Measurements from ENCODE around the gene RNASEL.

RNASEL gene

GRCh38 chr1:182569939-182570610 lies 19.0 kb downstream of the RNASEL start:
- Histone ChIP-seq H3K9ac (ENCODE audit: low read length) (no peak overlapping the region), H3K36me3 (ENCODE audit: control insufficient read depth, low read depth, low read length) (no peaks in the 10 kb centered on the region), H3K27me3 (ENCODE audit: control insufficient read depth, insufficient read depth, low read length) (no peaks in the 10 kb centered on the region), H3K4me1 (ENCODE audit: control insufficient read depth, low read depth, low read length) (no peaks in the 10 kb centered on the region), H3K4me3 (ENCODE audit: low read length) (no peak overlapping the region), H3K27ac (ENCODE audit: low read length) (no peak overlapping the region), H3K9me3 (ENCODE audit: control insufficient read depth, low read depth, low read length) (no peaks in the 10 kb centered on the region)

GRCh38 chr1:182568647-182569284 lies 20.3 kb downstream of the RNASEL start:
- H3K9ac ChIP-seq (ENCODE audit: low read length) = no peak overlapping the region
- H3K4me1 ChIP-seq (ENCODE audit: control insufficient read depth, low read depth, low read length) = no peaks in the 10 kb centered on the region
- H3K27ac ChIP-seq (ENCODE audit: low read length) = no peak overlapping the region
- no peaks in the 10 kb centered on the region for H3K36me3 ChIP-seq (ENCODE audit: control insufficient read depth, low read depth, low read length)
- H3K4me3 ChIP-seq (ENCODE audit: low read length) = no peak overlapping the region
- no peaks in the 10 kb centered on the region for H3K9me3 ChIP-seq (ENCODE audit: control insufficient read depth, low read depth, low read length)
- no peaks in the 10 kb centered on the region for H3K27me3 ChIP-seq (ENCODE audit: control insufficient read depth, insufficient read depth, low read length)

GRCh38 chr1:182567629-182568028 lies 21.4 kb downstream of the RNASEL start:
- H3K4me3 ChIP-seq (ENCODE audit: low read length) = no peak overlapping the region
- H3K36me3 ChIP-seq (ENCODE audit: control insufficient read depth, low read depth, low read length) = no peaks in the 10 kb centered on the region
- no peak overlapping the region for H3K9ac ChIP-seq (ENCODE audit: low read length)
- no peaks in the 10 kb centered on the region for H3K27me3 ChIP-seq (ENCODE audit: control insufficient read depth, insufficient read depth, low read length)
- H3K27ac ChIP-seq (ENCODE audit: low read length) = no peak overlapping the region
- H3K4me1 ChIP-seq (ENCODE audit: control insufficient read depth, low read depth, low read length) = no peaks in the 10 kb centered on the region
- no peaks in the 10 kb centered on the region for H3K9me3 ChIP-seq (ENCODE audit: control insufficient read depth, low read depth, low read length)

GRCh38 chr1:182565537-182565936 lies 23.5 kb downstream of the RNASEL start:
- Histone ChIP-seq H3K36me3 (ENCODE audit: control insufficient read depth, low read depth, low read length) (no peaks in the 10 kb centered on the region), H3K27ac (ENCODE audit: low read length) (no peak overlapping the region), H3K27me3 (ENCODE audit: control insufficient read depth, insufficient read depth, low read length) (no peaks in the 10 kb centered on the region), H3K9ac (ENCODE audit: low read length) (no peak overlapping the region), H3K4me1 (ENCODE audit: control insufficient read depth, low read depth, low read length) (no peaks in the 10 kb centered on the region), H3K9me3 (ENCODE audit: control insufficient read depth, low read depth, low read length) (no peaks in the 10 kb centered on the region), H3K4me3 (ENCODE audit: low read length) (no peak overlapping the region)

- H3K9me3 ChIP-seq (ENCODE audit: control insufficient read depth, low read depth, low read length) = no peaks in the 10 kb centered on the region
- H3K27me3 ChIP-seq (ENCODE audit: control insufficient read depth, insufficient read depth, low read length) = no peaks in the 10 kb centered on the region
- H3K4me1 ChIP-seq (ENCODE audit: control insufficient read depth, low read depth, low read length) = no peaks in the 10 kb centered on the region
- no peak overlapping the region for H3K27ac ChIP-seq (ENCODE audit: low read length)
- no peak overlapping the region for H3K9ac ChIP-seq (ENCODE audit: low read length)
- H3K36me3 ChIP-seq (ENCODE audit: control insufficient read depth, low read depth, low read length) = no peaks in the 10 kb centered on the region
- no peak overlapping the region for H3K4me3 ChIP-seq (ENCODE audit: low read length)
Measured at GRCh38 chr1:182564406-182565004, 24.6 kb downstream of the RNASEL start.

GRCh38 chr1:182563095-182563494 lies 26.0 kb downstream of the RNASEL start:
- H3K9me3 ChIP-seq (ENCODE audit: control insufficient read depth, low read depth, low read length) = no peaks in the 10 kb centered on the region

GRCh38 chr1:182561456-182561855 lies 27.6 kb downstream of the RNASEL start:
- no peak overlapping the region for H3K27ac ChIP-seq (ENCODE audit: low read length)
- no peak overlapping the region for H3K9ac ChIP-seq (ENCODE audit: low read length)
- no peaks in the 10 kb centered on the region for H3K36me3 ChIP-seq (ENCODE audit: control insufficient read depth, low read depth, low read length)
- H3K27me3 ChIP-seq (ENCODE audit: control insufficient read depth, insufficient read depth, low read length) = no peaks in the 10 kb centered on the region
- no peaks in the 10 kb centered on the region for H3K4me1 ChIP-seq (ENCODE audit: control insufficient read depth, low read depth, low read length)
- H3K9me3 ChIP-seq (ENCODE audit: control insufficient read depth, low read depth, low read length) = no peaks in the 10 kb centered on the region
- no peak overlapping the region for H3K4me3 ChIP-seq (ENCODE audit: low read length)

More at GRCh38 chr1:182563095-182563494, 26.0 kb downstream of the RNASEL start:
- Histone ChIP-seq H3K9ac (ENCODE audit: low read length) (no peak overlapping the region), H3K27me3 (ENCODE audit: control insufficient read depth, insufficient read depth, low read length) (no peaks in the 10 kb centered on the region), H3K36me3 (ENCODE audit: control insufficient read depth, low read depth, low read length) (no peaks in the 10 kb centered on the region), H3K4me1 (ENCODE audit: control insufficient read depth, low read depth, low read length) (no peaks in the 10 kb centered on the region), H3K27ac (ENCODE audit: low read length) (no peak overlapping the region), H3K4me3 (ENCODE audit: low read length) (no peak overlapping the region)

GRCh38 chr1:182560392-182560984 lies 28.6 kb downstream of the RNASEL start:
- no peak overlapping the region for H3K27ac ChIP-seq (ENCODE audit: low read length)
- no peaks in the 10 kb centered on the region for H3K4me1 ChIP-seq (ENCODE audit: control insufficient read depth, low read depth, low read length)
- H3K9ac ChIP-seq (ENCODE audit: low read length) = no peak overlapping the region
- no peaks in the 10 kb centered on the region for H3K36me3 ChIP-seq (ENCODE audit: control insufficient read depth, low read depth, low read length)
- no peaks in the 10 kb centered on the region for H3K27me3 ChIP-seq (ENCODE audit: control insufficient read depth, insufficient read depth, low read length)
- no peaks in the 10 kb centered on the region for H3K9me3 ChIP-seq (ENCODE audit: control insufficient read depth, low read depth, low read length)
- no peak overlapping the region for H3K4me3 ChIP-seq (ENCODE audit: low read length)

GRCh38 chr1:182556279-182556678 lies 32.8 kb downstream of the RNASEL start:
- no peak overlapping the region for H3K9ac ChIP-seq (ENCODE audit: low read length)
- no peak overlapping the region for H3K27ac ChIP-seq (ENCODE audit: low read length)
- no peaks in the 10 kb centered on the region for H3K4me1 ChIP-seq (ENCODE audit: control insufficient read depth, low read depth, low read length)
- no peaks in the 10 kb centered on the region for H3K27me3 ChIP-seq (ENCODE audit: control insufficient read depth, insufficient read depth, low read length)
- H3K36me3 ChIP-seq (ENCODE audit: control insufficient read depth, low read depth, low read length) = no peaks in the 10 kb centered on the region
- H3K9me3 ChIP-seq (ENCODE audit: control insufficient read depth, low read depth, low read length) = no peaks in the 10 kb centered on the region
- no peak overlapping the region for H3K4me3 ChIP-seq (ENCODE audit: low read length)

GRCh38 chr1:182555493-182555892 lies 33.6 kb downstream of the RNASEL start:
- Histone ChIP-seq H3K4me3 (ENCODE audit: low read length) (no peak overlapping the region), H3K4me1 (ENCODE audit: control insufficient read depth, low read depth, low read length) (no peaks in the 10 kb centered on the region), H3K27me3 (ENCODE audit: control insufficient read depth, insufficient read depth, low read length) (no peaks in the 10 kb centered on the region), H3K27ac (ENCODE audit: low read length) (no peak overlapping the region), H3K9ac (ENCODE audit: low read length) (no peak overlapping the region), H3K36me3 (ENCODE audit: control insufficient read depth, low read depth, low read length) (no peaks in the 10 kb centered on the region), H3K9me3 (ENCODE audit: control insufficient read depth, low read depth, low read length) (no peaks in the 10 kb centered on the region)

- Histone ChIP-seq H3K27ac (ENCODE audit: low read length) (no peak overlapping the region), H3K27me3 (ENCODE audit: control insufficient read depth, insufficient read depth, low read length) (no peaks in the 10 kb centered on the region), H3K4me3 (ENCODE audit: low read length) (no peak overlapping the region), H3K36me3 (ENCODE audit: control insufficient read depth, low read depth, low read length) (no peaks in the 10 kb centered on the region), H3K9me3 (ENCODE audit: control insufficient read depth, low read depth, low read length) (no peaks in the 10 kb centered on the region), H3K4me1 (ENCODE audit: control insufficient read depth, low read depth, low read length) (no peaks in the 10 kb centered on the region), H3K9ac (ENCODE audit: low read length) (no peak overlapping the region)
Measured at GRCh38 chr1:182552527-182552926, 36.5 kb downstream of the RNASEL start.
